Measurements from ENCODE around the gene BDP1.
"Not testable (repeated sequence)": the region's sequence is repeated elsewhere in the genome, so short reads cannot be mapped to it uniquely, and the experiment has no call there.

DNA sequence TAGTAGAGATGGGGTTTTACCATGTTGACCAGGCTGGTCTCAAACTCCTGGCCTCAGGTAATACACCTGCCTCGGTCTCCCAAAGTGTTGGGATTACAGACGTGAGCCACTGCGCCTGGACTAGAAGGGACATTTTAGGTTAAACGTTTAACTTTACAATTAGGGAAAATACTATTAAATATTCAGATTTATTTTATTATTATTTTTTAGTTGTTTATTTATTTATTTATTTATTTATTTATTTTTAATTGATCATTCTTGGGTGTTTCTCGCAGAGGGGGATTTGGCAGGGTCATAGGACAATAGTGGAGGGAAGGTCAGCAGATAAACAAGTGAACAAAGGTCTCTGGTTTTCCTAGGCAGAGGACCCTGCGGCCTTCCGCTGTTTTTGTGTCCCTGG is 95.4 kb downstream of the BDP1 start:
- not testable (repeated sequence) for TF ChIP-seq CTCF, POLR2A (IDR thresholded peaks at IDR 0.05)

Measured in adrenal gland (tissue), 5 donors.